M059J (cell line): ENCODE measurements around the gene KIF22. TPM values are rescaled to one million over a fixed set of nuclear protein-coding genes. Genes with fewer than 3 reads are reported as not detected.

Experiments
- DNase-seq: peaks from one replicate; pipeline ENCODE4 v3.0.0-alpha.2; 2012; ENCODE audit warnings: low read depth
- total RNA-seq: library from RNA; depleted of rRNA; stranded (reverse); fragments of >200 nt; shearing (Covaris generic); gene quantifications from 2 replicates; pipeline ENCODE4 v1.2.3, GENCODE V29; 2014; rRNA removed

The KIF22 gene
- total RNA-seq, 1 experiment from 2014 or later, result 79.0 TPM

- no peak for DNase-seq
Observed at GRCh38 chr16:29836623-29837022, 46.1 kb downstream of the KIF22 start.

GRCh38 chr16:29837841-29838240 is 47.3 kb downstream of the KIF22 start:
- DNase-seq, result no peak

DNA sequence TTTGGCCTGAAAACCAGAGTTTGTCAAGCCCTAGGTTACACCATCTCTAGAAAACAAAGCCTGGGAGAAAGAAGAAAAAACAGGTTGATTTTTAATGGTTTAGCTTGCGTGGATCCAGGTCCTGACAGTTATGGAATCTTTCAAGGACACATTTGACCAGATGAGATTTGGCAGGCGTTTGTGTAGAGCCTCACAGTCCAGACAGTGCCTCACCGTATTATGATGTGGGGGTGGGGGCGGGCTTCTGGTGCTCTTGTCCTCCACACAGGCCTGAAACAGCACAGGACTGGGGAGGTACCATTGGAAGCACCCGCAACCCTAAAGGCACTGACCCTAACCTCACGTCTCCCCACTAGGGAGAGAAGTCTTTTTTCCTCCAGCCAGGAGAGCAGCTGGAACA is 49.3 kb downstream of the KIF22 start:
- no peak for DNase-seq

DNA sequence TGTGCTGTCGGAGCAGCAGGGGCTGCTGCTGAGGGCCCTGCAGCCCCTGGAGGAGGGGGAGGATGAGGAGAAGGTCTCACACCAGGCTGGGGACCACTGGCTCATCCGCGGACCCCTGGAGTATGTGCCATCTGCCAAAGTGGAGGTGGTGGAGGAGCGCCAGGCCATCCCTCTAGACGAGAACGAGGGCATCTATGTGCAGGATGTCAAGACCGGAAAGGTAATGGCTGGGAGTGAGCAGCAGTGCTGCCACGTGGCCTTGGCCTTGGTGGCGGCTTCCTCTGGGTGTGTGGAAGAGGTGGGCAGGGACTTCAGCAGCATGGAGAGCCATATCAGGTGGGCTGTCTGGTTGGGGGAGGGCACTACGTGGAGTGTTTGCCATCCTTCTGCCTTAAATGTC is 49.7 kb downstream of the KIF22 start:
- DNase-seq, result no peak

DNA sequence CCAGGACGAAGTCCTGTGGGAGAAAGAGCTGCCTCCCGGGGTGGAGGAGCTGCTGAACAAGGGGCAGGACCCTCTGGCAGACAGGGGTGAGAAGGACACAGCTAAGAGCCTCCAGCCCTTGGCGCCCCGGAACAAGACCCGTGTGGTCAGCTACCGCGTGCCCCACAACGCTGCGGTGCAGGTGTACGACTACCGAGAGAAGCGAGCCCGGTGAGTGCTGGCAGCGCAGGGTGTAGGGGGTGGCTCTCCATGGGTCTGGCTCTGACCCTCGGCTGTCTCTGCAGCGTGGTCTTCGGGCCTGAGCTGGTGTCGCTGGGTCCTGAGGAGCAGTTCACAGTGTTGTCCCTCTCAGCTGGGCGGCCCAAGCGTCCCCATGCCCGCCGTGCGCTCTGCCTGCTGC is 51.1 kb downstream of the KIF22 start:
- DNase-seq, result no peak

GRCh38 chr16:29842732-29843346 is 52.3 kb downstream of the KIF22 start:
- no peak for DNase-seq

DNA sequence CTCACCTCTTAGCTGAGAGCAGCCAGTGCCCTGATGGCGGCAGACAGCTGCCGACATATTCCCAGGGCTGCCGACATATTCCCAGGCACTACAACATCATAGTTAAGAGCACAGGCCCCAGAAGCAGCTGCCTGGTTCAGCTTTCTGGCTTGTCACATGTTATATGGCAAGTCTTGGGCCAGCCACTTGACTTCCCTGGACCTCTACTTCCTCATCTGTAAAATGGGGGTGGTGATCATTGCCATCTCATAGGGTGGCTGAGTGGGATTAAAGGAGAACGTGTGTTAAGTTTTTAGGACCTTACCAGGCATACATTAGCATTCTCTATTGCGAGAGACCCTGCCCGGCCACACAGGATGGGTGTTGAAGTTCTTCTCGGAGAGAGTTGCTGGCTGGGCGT is 53.4 kb downstream of the KIF22 start:
- DNase-seq, result no peak

GRCh38 chr16:29844575-29845331 is 54.2 kb downstream of the KIF22 start:
- DNase-seq, result no peak

DNA sequence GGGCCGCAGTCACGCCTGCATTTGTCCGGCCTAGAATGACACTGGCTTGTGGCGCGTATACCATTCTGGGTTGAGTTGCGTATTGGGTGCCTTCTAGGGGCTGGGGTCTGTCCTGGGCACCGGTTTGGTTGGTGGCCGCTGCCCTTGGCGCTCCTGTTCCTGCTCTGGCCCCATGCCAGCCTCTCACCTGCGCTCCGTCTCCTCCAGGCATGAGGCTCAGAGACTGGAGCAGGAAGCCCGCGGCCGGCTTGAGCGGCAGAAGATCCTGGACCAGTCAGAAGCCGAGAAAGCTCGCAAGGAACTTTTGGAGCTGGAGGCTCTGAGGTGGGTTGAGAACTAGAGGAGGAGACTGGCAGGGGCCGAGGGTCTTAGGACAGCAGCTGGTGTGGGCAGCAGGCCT is 55.1 kb downstream of the KIF22 start:
- DNase-seq, result no peak

- peak; percentile 65 for DNase-seq
Observed at GRCh38 chr16:29848420-29849297, 58.1 kb downstream of the KIF22 start.

- DNase-seq, result no peak
Observed at GRCh38 chr16:29849505-29849904, 59.0 kb downstream of the KIF22 start.

DNA sequence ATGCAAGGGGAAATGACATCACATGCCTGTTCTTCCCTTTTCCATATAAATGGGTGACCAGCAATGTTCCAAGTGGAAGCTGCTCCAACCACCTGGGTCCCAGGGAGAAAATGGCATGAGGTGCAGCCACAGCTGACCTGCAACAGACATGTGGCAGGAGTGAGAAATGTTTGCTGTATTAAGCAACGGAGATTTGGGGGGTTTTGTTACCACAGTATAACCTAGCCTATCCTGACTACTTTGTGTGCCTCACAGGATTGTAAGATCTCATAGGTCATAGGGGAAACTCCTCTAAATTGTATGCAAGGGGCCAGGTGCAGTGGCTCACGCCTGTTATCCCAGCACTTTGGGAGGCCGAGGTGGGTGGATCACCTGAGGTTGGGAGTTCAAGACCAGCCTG is 60.4 kb downstream of the KIF22 start:
- DNase-seq, result no peak

GRCh38 chr16:29852654-29853053 is 62.1 kb downstream of the KIF22 start:
- peak; percentile 18 for DNase-seq

DNA sequence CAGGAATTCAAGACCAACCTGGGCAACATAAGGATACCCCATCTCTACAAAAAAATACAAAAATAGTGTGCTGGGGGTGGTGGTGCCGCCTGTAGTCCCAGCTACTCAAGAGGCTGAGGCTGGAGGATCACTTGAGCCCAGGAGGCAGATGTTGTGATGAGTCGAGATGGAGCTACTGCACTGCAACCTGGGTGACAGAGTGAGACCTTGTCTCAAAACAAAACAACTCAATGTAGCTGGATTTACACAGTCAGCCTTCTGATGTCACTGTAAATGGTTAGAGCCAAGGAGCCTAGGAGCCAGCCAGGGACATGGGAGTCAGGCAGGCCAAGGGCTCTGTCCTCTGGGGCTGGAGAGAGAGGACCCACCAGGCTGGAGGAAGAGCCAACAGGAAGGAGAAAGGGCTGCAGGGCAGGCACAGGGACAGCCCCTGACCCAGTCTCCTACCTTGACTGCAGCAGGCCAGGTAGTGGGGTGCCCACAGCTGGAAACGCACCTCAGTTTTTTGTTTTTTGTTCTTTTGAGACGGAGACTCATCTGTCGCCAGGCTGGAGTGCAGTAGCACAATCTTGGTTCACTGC is 64.1 kb downstream of the KIF22 start:
- DNase-seq, result peak; percentile 27

Other genes with a start within 250 kb of the KIF22 start
- 1.1 and 1.8 TPM in 2 replicates for gene SPN, start 127.5 kb upstream of the KIF22 start, total RNA-seq
- gene QPRT, start 111.6 kb upstream of the KIF22 start, total RNA-seq, result 4.0 and 9.0 TPM in 2 replicates
- 0.54 and 0.84 TPM in 2 replicates for gene C16orf54, start 44.8 kb upstream of the KIF22 start, total RNA-seq
- not detected in 2 replicates for gene ZG16, start 12.5 kb upstream of the KIF22 start, total RNA-seq
- gene MAZ, start 15.8 kb downstream of the KIF22 start, total RNA-seq, result 127 and 223 TPM in 2 replicates
- gene PRRT2, start 21.4 kb downstream of the KIF22 start, total RNA-seq, result 0.20 and 0.94 TPM in 2 replicates
- 45.4 and 58.2 TPM in 2 replicates for gene PAGR1, start 25.4 kb downstream of the KIF22 start, total RNA-seq
- gene MVP, start 29.7 kb downstream of the KIF22 start, total RNA-seq, result 112 and 186 TPM in 2 replicates
- 90.7 and 103 TPM in 2 replicates for gene CDIPT, start 72.5 kb downstream of the KIF22 start, total RNA-seq
- 16.7 and 38.3 TPM in 2 replicates for gene SEZ6L2, start 108.8 kb downstream of the KIF22 start, total RNA-seq
- 12.1 and 16.1 TPM in 2 replicates for gene ASPHD1, start 109.7 kb downstream of the KIF22 start, total RNA-seq
- 11.3 and 16.8 TPM in 2 replicates for gene KCTD13, start 135.5 kb downstream of the KIF22 start, total RNA-seq
- gene TMEM219, start 171.3 kb downstream of the KIF22 start, total RNA-seq, result 86.9 and 110 TPM in 2 replicates
- 24.1 and 47.4 TPM in 2 replicates for gene TAOK2, start 183.1 kb downstream of the KIF22 start, total RNA-seq
- 17.1 and 19.0 TPM in 2 replicates for gene HIRIP3, start 204.9 kb downstream of the KIF22 start, total RNA-seq
- 122 and 187 TPM in 2 replicates for gene INO80E, start 205.5 kb downstream of the KIF22 start, total RNA-seq
- gene DOC2A, start 220.3 kb downstream of the KIF22 start, total RNA-seq, result 0.52 and 0.62 TPM in 2 replicates
- not detected in 2 replicates for gene C16orf92, start 232.4 kb downstream of the KIF22 start, total RNA-seq
- 0.42 TPM in 1 of 2 replicates, not detected in the other for gene TLCD3B, start 240.5 kb downstream of the KIF22 start, total RNA-seq